Psoas muscle (tissue), 8 donors: ENCODE results near the gene CFAP300. TPM values are rescaled to one million over a fixed set of nuclear protein-coding genes. Genes with fewer than 3 reads are reported as not detected.

Source experiments
- ATAC-seq, 4 donors: fragments of 200-7000 bp; cut with Tn5 transposase; one replicate each; pipeline ENCODE4 v1.9.1; 2020; ENCODE audit warnings: moderate library complexity in 3 of 4, mild to moderate bottlenecking in 2 of 4
- DNase-seq, 2 donors: peaks; one replicate each; pipeline ENCODE4 v3.0.0-alpha.2; 2020
- H3K27ac ChIP-seq: fragments of 200-600 bp; one replicate; pipeline ENCODE4 v1.8.0; 2022
- H3K27me3 ChIP-seq, 3 donors: fragments of 200-600 bp in 1 of 3; one replicate each; pipeline versions ENCODE4 v1.6.1 to v1.8.0; 2013 to 2022; ENCODE audit warnings: low read length in 2 of 3, mild to moderate bottlenecking in 2 of 3, moderate library complexity in 1 of 3; ENCODE audit not compliant: insufficient read depth in 3 of 3
- H3K36me3 ChIP-seq, 2 donors: fragments of 200-600 bp in 1 of 2; one replicate each; pipeline versions ENCODE4 v1.6.1 to v1.8.0; 2013 to 2022; ENCODE audit warnings: low read depth in 1 of 2, mild to moderate bottlenecking in 1 of 2, moderate library complexity in 1 of 2; ENCODE audit not compliant: insufficient read depth in 1 of 2
- H3K4me1 ChIP-seq: fragments of 200-600 bp; one replicate; pipeline ENCODE4 v1.8.0; 2022
- H3K4me3 ChIP-seq: fragments of 200-600 bp; one replicate; pipeline ENCODE4 v1.8.0; 2022; ENCODE audit warnings: mild to moderate bottlenecking
- H3K9me3 ChIP-seq: fragments of 200-600 bp; one replicate; pipeline ENCODE4 v1.8.0; 2022
- WGBS, 3 donors: extraction: QIAGEN DNeasy Blood & Tissue Kit; methylation state at CpG; one replicate each; pipeline versions ENCODE4 v1.1.6 to v1.1.7; 2013; 5-methylcytosine and 5-hydroxymethylcytosine counted together
- intact Hi-C, 2 donors: fragments of 100-400 bp; cut with DNase I; formaldehyde crosslinking; loops; one replicate each; pipeline versions ENCODE4 v1.11.0 to v1.14.2; 2022
- polyA plus RNA-seq, 3 donors: library from polyadenylated mRNA; stranded (reverse); fragments of 200-250 nt; gene quantifications; one replicate each; pipeline ENCODE4 v1.2.3, GENCODE V29; 2013
- total RNA-seq, 4 donors: library from RNA; stranded (reverse); fragmentation: NEBNext Ultra II Directional in 2 of 4; extraction: Animal tissue kit (Norgen Biotek cat#: 25700) in 2 of 4; gene quantifications; one replicate each; pipeline versions ENCODE4 v1.2.1 to v1.2.4, GENCODE V29; 2021 to 2023
- TF ChIP-seq, protein P1 (sequence below): fragments of 200-600 bp; IDR thresholded peaks from one replicate; pipeline ENCODE4 v1.8.0; 2022; ENCODE audit warnings: antibody characterized with exemption
- donor health status: healthy with polysubstance abuse.
- donor health status: DM: no; HTN: no; CAD: no; lungs with moderate emphysema.
- donor health status: Bipolar disorder and iron deficiency.
- donor health status: healthy.
- donor health status: DM: yes; HTN: yes; CAD: no.
- donor health status: DM: no; HTN: no; CAD: no.
- donor health status: DM: no; HTN: no; CAD: no.
- donor health status: DM: yes; HTN: yes; CAD: no.

CFAP300 gene
- total and polyA plus RNA-seq, 7 donors = 0.11 to 0.86 (median 0.22) TPM; not detected in 2

DNA sequence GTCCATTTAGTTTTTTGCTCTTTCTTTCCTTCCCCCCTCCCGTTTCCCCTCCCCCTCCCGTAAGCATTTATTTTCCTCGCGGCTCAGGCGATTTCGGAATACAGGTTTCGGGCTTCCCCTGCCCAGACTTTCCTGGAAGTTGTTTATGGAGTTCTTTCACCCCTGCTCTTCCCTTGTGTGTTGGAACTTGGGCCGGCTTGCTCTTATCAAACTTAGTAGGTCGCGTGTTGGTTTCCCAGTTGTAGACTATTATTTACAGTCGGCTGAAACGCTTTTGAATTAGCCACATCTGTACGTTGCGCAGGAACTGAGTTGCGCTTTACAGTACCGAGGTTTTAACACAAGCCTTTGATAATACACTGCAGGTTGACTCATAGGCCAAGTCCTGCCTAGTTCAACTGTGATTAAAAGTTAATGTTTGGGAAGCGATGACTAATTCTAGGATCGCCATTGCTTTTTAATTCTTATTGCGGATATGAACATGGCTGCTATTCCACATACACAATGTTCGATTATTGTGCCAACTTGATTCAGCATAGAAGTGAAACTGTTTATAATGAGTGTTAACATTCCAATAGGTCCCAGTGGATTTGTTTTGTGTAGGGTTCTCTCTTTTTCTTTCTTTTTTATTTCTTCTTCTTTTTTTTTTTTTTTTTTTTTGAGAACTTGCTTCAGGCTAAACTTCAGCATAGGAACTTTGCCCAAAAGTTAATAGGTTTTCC, 64.7 kb downstream of the CFAP300 start:
- peak overlapping the region; percentile 94 for H3K27ac ChIP-seq
- DNase-seq (peak in 1 of 2 donors; percentile 50), ATAC-seq (peak; percentile 51 to 71 (median 57))
- peaks cover 32% of the 10 kb centered on the region for H3K4me1 ChIP-seq
- 0 to 1% (median 1%) methylated on average over 20 of the region's 20 CpGs for WGBS, 3 donors
- no peaks in the 10 kb centered on the region for H3K27me3 ChIP-seq
- H3K36me3 ChIP-seq = no peaks in the 10 kb centered on the region
- H3K4me3 ChIP-seq = peak overlapping the region; percentile 91
- TF ChIP-seq, protein P1, sequence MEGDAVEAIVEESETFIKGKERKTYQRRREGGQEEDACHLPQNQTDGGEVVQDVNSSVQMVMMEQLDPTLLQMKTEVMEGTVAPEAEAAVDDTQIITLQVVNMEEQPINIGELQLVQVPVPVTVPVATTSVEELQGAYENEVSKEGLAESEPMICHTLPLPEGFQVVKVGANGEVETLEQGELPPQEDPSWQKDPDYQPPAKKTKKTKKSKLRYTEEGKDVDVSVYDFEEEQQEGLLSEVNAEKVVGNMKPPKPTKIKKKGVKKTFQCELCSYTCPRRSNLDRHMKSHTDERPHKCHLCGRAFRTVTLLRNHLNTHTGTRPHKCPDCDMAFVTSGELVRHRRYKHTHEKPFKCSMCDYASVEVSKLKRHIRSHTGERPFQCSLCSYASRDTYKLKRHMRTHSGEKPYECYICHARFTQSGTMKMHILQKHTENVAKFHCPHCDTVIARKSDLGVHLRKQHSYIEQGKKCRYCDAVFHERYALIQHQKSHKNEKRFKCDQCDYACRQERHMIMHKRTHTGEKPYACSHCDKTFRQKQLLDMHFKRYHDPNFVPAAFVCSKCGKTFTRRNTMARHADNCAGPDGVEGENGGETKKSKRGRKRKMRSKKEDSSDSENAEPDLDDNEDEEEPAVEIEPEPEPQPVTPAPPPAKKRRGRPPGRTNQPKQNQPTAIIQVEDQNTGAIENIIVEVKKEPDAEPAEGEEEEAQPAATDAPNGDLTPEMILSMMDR = no peak
- intact Hi-C loops = loop anchor here (2.0 to 5.0 kb wide), 4 partner anchors 40 to 157 kb away; no protein-coding TSS in a partner anchor
- H3K9me3 ChIP-seq = no peaks in the 10 kb centered on the region

DNA sequence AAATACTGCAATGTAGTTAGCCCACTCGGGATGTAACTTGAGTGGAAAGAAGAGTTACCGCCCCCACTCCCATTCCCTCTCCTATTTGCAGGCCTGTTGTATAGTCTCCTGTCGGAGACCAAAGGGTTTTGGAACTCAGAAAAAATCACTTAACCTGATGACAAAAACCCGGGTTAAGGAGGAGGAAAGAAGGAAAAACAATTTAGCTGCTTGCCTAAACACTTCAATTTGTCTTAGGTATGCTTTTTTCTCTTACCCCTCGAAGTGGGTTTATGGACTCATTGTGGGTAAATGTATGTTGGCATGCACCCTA, 65.2 kb downstream of the CFAP300 start:
- intact Hi-C loops = loop anchor here (5.0 kb wide), 3 partner anchors 40 to 85 kb away; no protein-coding TSS in a partner anchor
- TF ChIP-seq, protein P1 = no peak
- peak overlapping the region; percentile 91 for H3K4me3 ChIP-seq
- H3K27ac ChIP-seq = peak overlapping the region; percentile 94
- WGBS, 3 donors = 5 to 19% (median 9%) methylated on average over 5 of the region's 5 CpGs
- DNase-seq (no peak), ATAC-seq (no peak)
- H3K27me3 ChIP-seq = no peaks in the 10 kb centered on the region
- H3K4me1 ChIP-seq = peaks cover 37% of the 10 kb centered on the region
- H3K36me3 ChIP-seq = no peaks in the 10 kb centered on the region
- H3K9me3 ChIP-seq = no peaks in the 10 kb centered on the region

DNA sequence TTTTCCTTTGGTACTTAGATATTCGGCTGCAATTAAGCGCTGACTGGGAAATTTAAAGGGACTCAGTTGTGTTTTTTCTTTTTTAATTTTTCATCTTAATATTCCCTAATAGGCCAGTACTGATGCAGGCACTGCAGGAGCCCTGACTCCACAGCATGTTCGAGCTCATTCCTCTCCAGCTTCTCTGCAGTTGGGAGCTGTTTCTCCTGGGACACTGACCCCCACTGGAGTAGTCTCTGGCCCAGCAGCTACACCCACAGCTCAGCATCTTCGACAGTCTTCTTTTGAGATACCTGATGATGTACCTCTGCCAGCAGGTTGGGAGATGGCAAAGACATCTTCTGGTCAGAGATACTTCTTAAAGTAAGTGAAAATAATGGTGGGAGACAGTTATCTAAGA, 66.8 kb downstream of the CFAP300 start:
- Histone ChIP-seq H3K4me1 (peaks cover 51% of the 10 kb centered on the region), H3K9me3 (no peaks in the 10 kb centered on the region), H3K4me3 (peak overlapping the region; percentile 10), H3K27ac (peak overlapping the region; percentile 17), H3K36me3 (no peaks in the 10 kb centered on the region), H3K27me3 (no peaks in the 10 kb centered on the region)
- WGBS, 3 donors = 60 to 74% (median 71%) methylated on average over 4 of the region's 4 CpGs
- ATAC-seq (no peak), DNase-seq (no peak)
- TF ChIP-seq, protein P1 = no peak
- intact Hi-C loops = loop anchor here (5.0 kb wide), 3 partner anchors 38 to 83 kb away; no protein-coding TSS in a partner anchor

DNA sequence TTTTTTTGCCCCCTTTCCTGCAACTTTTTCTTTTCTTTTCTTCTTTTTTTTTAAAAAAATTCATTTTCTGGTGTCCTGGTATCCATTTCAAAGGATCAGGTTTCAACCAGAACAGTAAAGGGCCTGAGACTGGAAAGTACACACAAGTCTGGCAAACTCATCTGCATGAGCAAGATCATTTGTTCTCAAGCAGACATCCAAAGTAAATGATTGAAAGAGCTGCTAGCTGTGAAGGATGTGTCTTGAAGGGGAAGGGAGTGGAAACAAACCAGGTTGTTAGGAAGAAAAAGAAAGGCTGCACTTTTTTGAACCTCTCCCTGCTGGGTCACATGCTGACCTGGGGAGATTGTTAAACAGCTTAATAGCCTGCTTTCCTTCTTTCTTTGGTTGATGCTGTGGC, 68.3 kb downstream of the CFAP300 start:
- intact Hi-C loops = no loop called here
- peaks cover 65% of the 10 kb centered on the region for H3K4me1 ChIP-seq
- peak overlapping the region; percentile 36 for H3K27ac ChIP-seq
- TF ChIP-seq, protein P1 = no peak
- ATAC-seq (no peak), DNase-seq (no peak)
- no peaks in the 10 kb centered on the region for H3K36me3 ChIP-seq
- no peak overlapping the region for H3K4me3 ChIP-seq
- no peaks in the 10 kb centered on the region for H3K9me3 ChIP-seq
- H3K27me3 ChIP-seq = no peaks in the 10 kb centered on the region
